DMS53 treated with DMSO at 0.1 percent for 48 hours (cell line): ENCODE measurements around the gene HDGF.

ENCODE experiments used
- DNase-seq: peaks from one replicate; lab custom pipeline; 2025; ENCODE audit not compliant: unreplicated experiment; lab: John Stamatoyannopoulos, UW

Gene HDGF

DNA sequence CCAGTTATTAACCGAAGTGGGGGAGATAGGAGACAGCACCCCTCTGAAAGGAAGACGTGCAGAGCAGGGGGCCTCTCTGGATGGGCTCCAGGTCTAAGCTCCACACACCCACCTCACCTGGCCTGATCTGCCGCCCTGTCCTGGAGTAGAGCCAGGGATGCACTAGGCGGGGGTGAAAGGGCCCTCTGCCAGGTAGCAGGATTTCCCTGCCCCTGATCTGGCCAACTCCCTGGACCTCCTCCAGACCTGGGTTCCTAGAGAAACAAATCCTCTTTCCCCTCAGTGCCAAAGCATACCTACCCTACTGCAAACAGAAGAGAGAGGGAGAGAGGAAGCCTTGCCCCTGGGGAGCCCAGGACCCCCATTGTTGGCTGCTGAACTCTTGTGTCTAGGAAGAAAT is 48.1 kb downstream of the HDGF start:
- no peak for DNase-seq

DNA sequence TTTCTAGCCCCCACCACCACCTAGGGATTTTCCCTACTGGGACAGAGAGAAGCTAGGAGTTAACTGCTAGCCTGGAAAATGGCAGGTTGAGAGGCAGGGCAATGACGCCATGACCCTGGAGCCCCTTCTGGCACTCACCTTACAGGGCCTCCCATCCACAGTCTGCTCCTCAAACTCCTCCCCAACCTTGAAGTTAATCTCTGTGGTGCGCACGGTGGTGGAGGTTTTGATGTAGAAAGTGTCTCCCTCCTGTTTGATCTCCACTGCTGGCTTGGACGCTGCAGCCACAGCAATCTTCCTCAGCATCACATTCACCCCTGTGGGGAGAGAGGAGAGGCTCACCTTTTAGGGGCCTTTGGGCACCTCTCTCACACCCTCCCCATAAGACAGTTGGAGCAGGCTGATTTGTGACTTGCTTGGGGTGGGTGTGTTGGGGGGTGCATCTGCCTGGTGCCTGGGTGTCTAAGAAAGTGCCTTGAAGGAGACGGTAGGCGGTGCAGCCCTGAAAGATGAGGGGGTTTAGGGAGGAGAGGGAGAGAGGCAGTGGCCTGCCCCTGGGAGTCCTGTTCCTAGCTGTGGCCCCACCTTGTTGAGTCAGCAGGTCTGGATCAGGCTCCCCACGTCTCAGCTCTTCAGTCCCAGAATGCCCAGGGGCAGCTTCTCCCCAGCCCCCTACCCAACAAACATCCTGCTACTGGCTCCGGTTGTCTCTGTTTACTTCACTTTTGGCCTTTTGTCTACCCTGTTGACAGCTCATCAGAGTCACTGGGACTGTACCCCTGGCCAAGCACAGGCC is 50.5 kb downstream of the HDGF start:
- no peak for DNase-seq

DNA sequence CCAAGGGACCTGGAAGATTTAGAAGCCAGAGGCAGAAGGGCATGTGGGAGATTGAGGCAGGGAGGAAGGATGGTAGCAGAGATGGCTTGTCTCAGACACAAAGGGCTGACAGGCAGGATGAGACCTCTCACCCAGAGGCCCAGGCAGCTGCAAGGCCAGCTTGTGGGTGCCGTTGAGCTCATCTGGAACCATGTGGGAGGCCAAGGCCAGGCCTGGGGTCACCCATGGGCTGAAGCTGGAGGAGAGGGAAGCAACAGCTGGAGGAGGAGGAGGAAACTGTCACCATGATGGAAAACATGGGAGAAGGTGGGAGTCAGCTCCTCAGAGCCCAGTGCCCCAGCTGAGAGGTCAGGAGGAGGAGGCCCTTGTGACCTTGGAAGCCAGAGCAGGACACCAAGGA is 52.5 kb downstream of the HDGF start:
- no peak for DNase-seq

DNA sequence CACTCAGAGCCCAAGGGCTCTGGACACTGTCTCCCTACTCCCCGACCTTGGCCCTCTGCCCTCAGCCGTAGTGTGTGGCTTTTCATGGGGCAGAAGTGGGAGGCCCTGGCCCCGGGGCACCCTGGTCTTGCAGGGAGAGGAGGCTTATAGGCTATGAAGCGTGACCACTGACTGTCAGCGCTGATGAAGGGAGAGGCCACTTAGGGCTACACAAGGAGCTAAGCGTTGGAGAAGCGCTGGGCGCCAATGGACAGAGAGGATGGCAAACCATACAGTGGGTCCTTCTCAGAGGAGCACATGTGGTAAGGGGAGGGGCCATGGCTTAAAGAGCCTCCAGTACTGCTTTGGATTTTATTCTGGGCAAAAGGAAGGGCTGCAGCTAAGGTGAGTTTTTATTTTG is 54.0 kb downstream of the HDGF start:
- peak; percentile 56 for DNase-seq

DNA sequence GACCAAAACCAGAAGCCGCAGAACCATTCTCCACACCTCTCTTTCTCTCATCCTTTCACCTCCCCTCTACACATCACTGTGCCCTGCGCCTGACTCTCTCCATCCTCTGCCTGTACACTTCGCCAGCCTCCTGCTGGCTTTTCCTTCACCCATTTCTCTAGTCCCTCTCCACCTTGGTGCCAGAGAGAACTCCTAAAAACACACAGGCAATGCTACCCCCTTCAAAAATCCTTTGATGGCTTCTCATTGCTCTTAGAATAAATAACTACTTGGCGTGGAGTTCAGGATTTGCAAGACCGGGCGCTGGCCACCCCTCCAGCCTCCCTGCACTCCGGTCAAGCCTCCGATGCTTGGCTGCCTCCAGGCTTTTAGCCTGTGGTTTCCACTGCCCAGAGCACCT is 54.7 kb downstream of the HDGF start:
- no peak for DNase-seq

DNA sequence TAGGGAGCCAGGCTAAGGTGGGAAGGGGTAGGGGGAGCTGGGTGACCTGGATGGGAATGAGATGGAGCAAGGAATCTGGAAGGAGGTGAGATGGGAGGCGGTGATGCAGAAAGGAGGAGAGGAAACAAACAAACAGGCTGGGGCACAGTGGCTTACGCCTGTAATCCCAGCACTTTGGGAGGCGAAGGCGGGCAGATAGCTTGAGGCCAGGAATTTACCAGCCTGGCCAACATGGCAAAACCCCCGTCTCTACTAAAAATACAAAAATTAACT is 56.8 kb downstream of the HDGF start:
- DNase-seq: no peak

GRCh38 chr1:156693848-156694689 is 57.4 kb downstream of the HDGF start:
- no peak for DNase-seq

- peak; percentile 47 for DNase-seq
Measured at GRCh38 chr1:156692925-156693847, 58.3 kb downstream of the HDGF start.

DNA sequence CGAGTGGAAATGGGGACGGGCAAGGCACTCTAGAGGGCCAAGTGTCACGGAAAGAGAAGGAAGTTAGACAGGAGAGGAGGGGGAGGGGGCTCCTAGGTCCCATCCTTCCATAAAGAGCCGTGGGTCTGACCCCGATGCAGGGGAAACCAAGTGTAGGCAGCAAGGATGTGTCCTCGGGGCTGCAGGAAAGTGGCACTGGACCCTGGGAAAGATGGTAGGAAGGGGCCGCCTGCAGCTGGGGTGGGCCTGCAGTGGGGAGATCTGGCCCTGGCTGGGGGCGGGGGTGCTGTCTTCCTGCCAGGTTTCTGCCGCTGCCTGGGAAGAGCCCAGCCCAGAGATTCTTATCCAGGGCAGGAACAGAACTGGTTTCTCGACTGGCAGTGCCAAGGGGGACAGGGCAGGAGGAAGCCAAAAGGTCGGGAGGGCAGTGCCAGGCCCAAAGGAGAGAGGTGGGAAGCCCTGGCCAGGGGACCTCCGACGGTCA is 59.0 kb downstream of the HDGF start:
- no peak for DNase-seq
